Stimulated activated naive CD4-positive, alpha-beta T cell (primary cell): Measurements from ENCODE around the gene TMEM156.

Source experiments
- DNase-seq, 6 experiments: peaks; one replicate each; lab custom pipeline; 2025; lab: John Stamatoyannopoulos, UW

TMEM156 gene

GRCh38 chr4:38924353-38924752 is 107.9 kb downstream of the TMEM156 start:
- DNase-seq = no peak

DNA sequence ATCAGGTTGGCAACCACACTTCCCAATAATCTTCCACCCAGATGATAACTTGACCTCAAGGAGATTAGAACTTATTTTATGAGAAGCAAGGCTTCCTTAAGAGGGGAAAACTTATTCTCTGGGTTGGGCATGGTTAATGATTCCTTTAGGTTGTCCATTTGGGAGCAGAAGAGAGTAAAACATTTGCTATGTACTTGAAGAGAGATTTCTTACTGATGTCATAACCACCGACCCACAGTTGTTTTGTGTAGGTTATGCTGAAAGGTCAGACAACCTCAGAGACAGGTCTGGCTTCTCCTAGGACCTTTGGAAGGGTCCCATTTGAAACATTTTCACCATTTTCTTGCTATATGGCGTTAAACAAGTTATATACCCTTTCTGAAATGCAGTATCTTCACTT is 108.5 kb downstream of the TMEM156 start:
- no peak for DNase-seq

- DNase-seq = no peak
These were observed 111.1 kb downstream of the TMEM156 start for GRCh38 chr4:38921151-38921550.

- DNase-seq = no peak
These were observed 111.5 kb downstream of the TMEM156 start for GRCh38 chr4:38920677-38921076.

DNA sequence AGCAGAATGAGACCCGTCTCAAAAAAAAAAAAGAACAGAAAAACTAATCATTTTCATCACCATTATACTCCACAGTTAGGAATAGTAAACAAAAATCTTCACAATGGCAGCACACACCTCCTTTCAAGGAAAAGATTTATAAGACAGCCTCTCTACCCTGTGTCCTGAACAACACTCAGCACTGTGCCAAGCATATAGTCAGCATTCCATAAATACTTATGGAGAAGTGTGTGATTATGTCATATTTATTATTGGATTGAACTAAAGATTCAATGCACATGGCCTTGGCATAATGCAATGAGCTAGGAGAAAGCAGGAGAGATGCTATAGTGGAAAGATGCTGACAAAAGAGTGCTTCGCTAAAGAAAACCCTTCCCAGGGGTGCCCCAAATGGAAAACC is 112.0 kb downstream of the TMEM156 start:
- no peak for DNase-seq

GRCh38 chr4:38919494-38919893 is 112.7 kb downstream of the TMEM156 start:
- no peak for DNase-seq

GRCh38 chr4:38917481-38918025 is 114.7 kb downstream of the TMEM156 start:
- DNase-seq = no peak
